Neural progenitor cell (in vitro differentiated cells): ENCODE data around the gene GFOD1. TPM values are rescaled to one million over a fixed set of nuclear protein-coding genes. Genes with fewer than 3 reads are reported as not detected.
A peak's percentile ranks its signal among the peaks of the same experiment; 100 is the strongest.

Experiments
- DNase-seq: peaks from one replicate; pipeline ENCODE4 v3.0.0-alpha.2; 2016; ENCODE audit warnings: low spot score
- H2AFZ ChIP-seq: fragments of 200-600 bp; sonication (generic); replicated peaks from 2 replicates; pipeline ENCODE4 v1.6.1; 2016; ENCODE audit warnings: antibody characterized with exemption
- H3F3A ChIP-seq: fragments of 200-600 bp; sonication (generic); 2 replicates; pipeline ENCODE4 v1.6.1; 2016; ENCODE audit warnings: antibody characterized with exemption, low read depth
- H3K27ac ChIP-seq: fragments of 200-600 bp; sonication (generic); 2 replicates; pipeline ENCODE4 v1.5.1; 2016; ENCODE audit warnings: mild to moderate bottlenecking
- H3K27me3 ChIP-seq: fragments of 200-600 bp; sonication (generic); 2 replicates; pipeline ENCODE4 v1.6.1; 2016; ENCODE audit warnings: mild to moderate bottlenecking, moderate library complexity
- H3K36me3 ChIP-seq: fragments of 200-600 bp; sonication (generic); 2 replicates; pipeline ENCODE4 v1.5.1; 2016
- H3K4me1 ChIP-seq: fragments of 200-600 bp; sonication (generic); 2 replicates; pipeline ENCODE4 v1.6.1; 2016; ENCODE audit warnings: mixed run types
- H3K4me2 ChIP-seq: fragments of 200-600 bp; sonication (generic); 2 replicates; pipeline ENCODE4 v1.6.1; 2016
- H3K4me3 ChIP-seq: fragments of 200-600 bp; sonication (generic); 2 replicates; pipeline ENCODE4 v1.5.1; 2016
- H3K79me2 ChIP-seq: fragments of 200-600 bp; sonication (generic); 2 replicates; pipeline ENCODE4 v1.6.1; 2016; ENCODE audit warnings: low read depth
- H3K9ac ChIP-seq: fragments of 200-600 bp; sonication (generic); 2 replicates; pipeline ENCODE4 v1.6.1; 2016
- H3K9me3 ChIP-seq: fragments of 200-600 bp; sonication (generic); 2 replicates; pipeline ENCODE4 v1.5.1; 2016; ENCODE audit warnings: low read depth
- H4K20me1 ChIP-seq: fragments of 200-600 bp; sonication (generic); 2 replicates; pipeline ENCODE4 v1.6.1; 2016; ENCODE audit warnings: low read depth
- H3K27ac Mint-ChIP-seq: 3 replicates; pipeline ENCODE4 v1.8.0; 2021; ENCODE audit warnings: mixed read lengths
- H3K27me3 Mint-ChIP-seq: 2 replicates; pipeline ENCODE4 v1.8.0; 2022; ENCODE audit warnings: low read depth, mild to moderate bottlenecking, inconsistent platforms, moderate library complexity, mixed read lengths; ENCODE audit not compliant: insufficient read depth
- H3K36me3 Mint-ChIP-seq: 3 replicates; pipeline ENCODE4 v1.8.0; 2021; ENCODE audit warnings: mixed read lengths
- H3K4me1 Mint-ChIP-seq: 3 replicates; pipeline ENCODE4 v1.8.0; 2021; ENCODE audit warnings: mixed read lengths
- H3K4me3 Mint-ChIP-seq: 3 replicates; pipeline ENCODE4 v1.8.0; 2021; ENCODE audit warnings: mild to moderate bottlenecking, moderate library complexity, mixed read lengths
- H3K9me3 Mint-ChIP-seq: 3 replicates; pipeline ENCODE4 v1.8.0; 2020; ENCODE audit warnings: mixed read lengths
- EZH2 ChIP-seq: fragments of 200-600 bp; sonication (generic); IDR thresholded peaks from 2 replicates; pipeline ENCODE4 v1.6.1; 2017; ENCODE audit warnings: antibody characterized with exemption, mild to moderate bottlenecking, moderate library complexity
- EZH2phosphoT487 ChIP-seq: fragments of 200-600 bp; sonication (generic); IDR thresholded peaks from 2 replicates; pipeline ENCODE4 v1.6.1; 2017; ENCODE audit warnings: antibody characterized with exemption
- total RNA-seq: library from RNA; depleted of rRNA; stranded (reverse); fragments of >200 nt; gene quantifications from 2 replicates; pipeline ENCODE4 v1.2.3, GENCODE V29; 2015; ENCODE audit warnings: low replicate concordance
- TF ChIP-seq, protein P1 (sequence below): fragments of 200-600 bp; sonication (generic); IDR thresholded peaks from 2 replicates; pipeline ENCODE4 v1.5.1; 2017; ENCODE audit warnings: antibody characterized with exemption, mild to moderate bottlenecking

Gene GFOD1
- total RNA-seq, 1 donor from 2014 or later, result 1.8 TPM

DNA sequence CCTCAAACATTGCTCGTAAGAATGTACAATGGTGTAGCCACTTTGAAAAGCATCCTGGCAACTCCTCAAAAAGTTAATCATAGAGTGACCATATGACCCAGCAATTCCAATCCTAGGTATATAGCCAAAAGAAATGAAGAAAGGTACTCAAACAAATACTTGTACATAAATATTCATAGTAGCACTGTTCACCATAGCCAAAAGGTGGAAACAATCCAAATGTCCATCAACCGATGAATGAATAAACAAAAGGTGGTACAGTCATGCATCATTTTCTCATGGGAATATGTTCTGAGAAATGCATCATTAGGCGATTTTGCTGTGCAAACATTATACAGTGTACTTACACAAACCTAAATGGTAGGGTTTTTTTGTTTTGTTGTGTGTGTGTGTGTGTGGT is 84.7 kb downstream of the GFOD1 start:
- Histone ChIP-seq H3K36me3 (no peaks in the 10 kb centered on the region), H2AFZ (no peak overlapping the region), H3K4me3 (no peak overlapping the region), H3F3A (no peaks in the 10 kb centered on the region), H3K4me1 (peaks cover 10% of the 10 kb centered on the region), H3K27ac (no peak overlapping the region), H3K79me2 (no peaks in the 10 kb centered on the region), H3K9ac (no peak overlapping the region), H4K20me1 (no peaks in the 10 kb centered on the region), H3K9me3 (no peaks in the 10 kb centered on the region), H3K27me3 (no peaks in the 10 kb centered on the region), H3K4me2 (no peak overlapping the region)
- no peak overlapping the region for H3K4me3 Mint-ChIP-seq
- peaks cover 2% of the 10 kb centered on the region for H3K27me3 Mint-ChIP-seq
- no peaks in the 10 kb centered on the region for H3K36me3 Mint-ChIP-seq
- H3K9me3 Mint-ChIP-seq, result no peaks in the 10 kb centered on the region
- no peak for DNase-seq
- TF ChIP-seq EZH2phosphoT487 (no peak), EZH2 (no peak)
- TF ChIP-seq, protein P1, sequence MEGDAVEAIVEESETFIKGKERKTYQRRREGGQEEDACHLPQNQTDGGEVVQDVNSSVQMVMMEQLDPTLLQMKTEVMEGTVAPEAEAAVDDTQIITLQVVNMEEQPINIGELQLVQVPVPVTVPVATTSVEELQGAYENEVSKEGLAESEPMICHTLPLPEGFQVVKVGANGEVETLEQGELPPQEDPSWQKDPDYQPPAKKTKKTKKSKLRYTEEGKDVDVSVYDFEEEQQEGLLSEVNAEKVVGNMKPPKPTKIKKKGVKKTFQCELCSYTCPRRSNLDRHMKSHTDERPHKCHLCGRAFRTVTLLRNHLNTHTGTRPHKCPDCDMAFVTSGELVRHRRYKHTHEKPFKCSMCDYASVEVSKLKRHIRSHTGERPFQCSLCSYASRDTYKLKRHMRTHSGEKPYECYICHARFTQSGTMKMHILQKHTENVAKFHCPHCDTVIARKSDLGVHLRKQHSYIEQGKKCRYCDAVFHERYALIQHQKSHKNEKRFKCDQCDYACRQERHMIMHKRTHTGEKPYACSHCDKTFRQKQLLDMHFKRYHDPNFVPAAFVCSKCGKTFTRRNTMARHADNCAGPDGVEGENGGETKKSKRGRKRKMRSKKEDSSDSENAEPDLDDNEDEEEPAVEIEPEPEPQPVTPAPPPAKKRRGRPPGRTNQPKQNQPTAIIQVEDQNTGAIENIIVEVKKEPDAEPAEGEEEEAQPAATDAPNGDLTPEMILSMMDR, result no peak
- H3K27ac Mint-ChIP-seq, result no peak overlapping the region
- peaks cover 9% of the 10 kb centered on the region for H3K4me1 Mint-ChIP-seq

DNA sequence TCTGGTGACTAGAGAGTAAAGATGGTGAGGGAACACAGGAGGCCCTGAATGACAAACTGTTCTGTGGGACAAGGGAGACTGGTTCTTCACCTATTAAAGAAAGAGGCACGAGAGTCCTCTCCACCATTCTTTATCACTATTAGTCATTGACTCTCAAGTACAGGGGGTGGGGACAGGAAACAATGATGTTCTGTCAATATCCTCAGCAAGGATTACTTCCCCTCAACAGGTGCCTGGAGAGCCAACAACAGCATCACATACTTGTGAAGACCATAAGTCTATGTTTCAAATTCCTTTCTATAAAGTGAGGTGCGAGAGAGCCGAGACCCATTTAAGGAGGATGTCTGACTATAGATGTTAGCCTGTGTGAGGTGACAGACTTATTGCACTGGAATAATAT is 86.6 kb downstream of the GFOD1 start:
- H3K27ac Mint-ChIP-seq, result no peak overlapping the region
- H3K36me3 Mint-ChIP-seq, result no peaks in the 10 kb centered on the region
- no peaks in the 10 kb centered on the region for H3K9me3 Mint-ChIP-seq

DNA sequence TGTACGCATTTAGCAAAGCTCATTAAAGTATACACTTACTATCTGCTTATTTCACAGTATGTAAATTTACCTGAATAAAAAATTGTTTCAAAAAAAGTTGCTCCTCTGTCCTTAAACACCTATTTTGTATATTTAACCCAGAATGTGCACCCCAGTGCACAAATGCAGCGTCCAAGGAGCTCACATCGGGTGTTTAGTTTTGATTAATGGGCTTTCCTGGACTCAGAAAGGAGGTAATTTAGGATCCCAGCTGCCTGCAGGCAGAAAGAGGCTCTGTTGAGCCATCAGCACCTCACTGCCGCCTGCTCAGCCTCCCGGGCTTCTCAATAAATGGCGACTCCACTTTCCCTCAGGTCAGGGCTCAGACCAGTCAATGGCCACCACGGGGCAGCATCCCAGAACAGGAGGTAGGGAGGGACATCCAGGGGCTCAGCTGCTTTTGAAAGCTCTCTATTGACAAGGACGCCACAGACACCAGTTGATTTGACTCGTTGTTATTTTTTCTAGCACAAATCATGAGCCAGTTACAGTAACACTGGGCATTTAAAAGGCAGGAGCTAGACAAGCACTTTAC is 88.9 kb downstream of the GFOD1 start:
- Histone ChIP-seq H3F3A (no peaks in the 10 kb centered on the region), H3K9me3 (no peaks in the 10 kb centered on the region), H3K9ac (no peak overlapping the region), H3K27me3 (no peaks in the 10 kb centered on the region), H3K4me1 (peaks cover 10% of the 10 kb centered on the region), H2AFZ (peak overlapping the region; percentile 60), H3K4me3 (no peak overlapping the region), H3K27ac (no peak overlapping the region), H3K4me2 (peak overlapping the region; percentile 2), H4K20me1 (no peaks in the 10 kb centered on the region), H3K79me2 (no peaks in the 10 kb centered on the region), H3K36me3 (no peaks in the 10 kb centered on the region)
- TF ChIP-seq EZH2, result no peak
- TF ChIP-seq, protein P1, result peak; percentile 36
- TF ChIP-seq EZH2phosphoT487, result no peak
- Mint-ChIP-seq H3K9me3 (no peaks in the 10 kb centered on the region), H3K27ac (no peak overlapping the region), H3K4me1 (peaks cover 20% of the 10 kb centered on the region), H3K4me3 (no peak overlapping the region), H3K36me3 (no peaks in the 10 kb centered on the region), H3K27me3 (peaks cover 2% of the 10 kb centered on the region)
- peak; percentile 80 for DNase-seq

More for the DNA sequence above, 86.6 kb downstream of the GFOD1 start:
- no peaks in the 10 kb centered on the region for H3K9me3 ChIP-seq
- no peak overlapping the region for H3K27ac ChIP-seq
- peaks cover 2% of the 10 kb centered on the region for H3K27me3 Mint-ChIP-seq
- no peak overlapping the region for H3K4me3 Mint-ChIP-seq
- H3F3A ChIP-seq, result no peaks in the 10 kb centered on the region
- no peak overlapping the region for H3K4me2 ChIP-seq
- H4K20me1 ChIP-seq, result no peaks in the 10 kb centered on the region
- H3K27me3 ChIP-seq, result no peaks in the 10 kb centered on the region
- no peak overlapping the region for H3K9ac ChIP-seq
- no peak overlapping the region for H3K4me3 ChIP-seq
- peaks cover 10% of the 10 kb centered on the region for H3K4me1 ChIP-seq
- no peak overlapping the region for H2AFZ ChIP-seq
- TF ChIP-seq EZH2 (no peak), EZH2phosphoT487 (no peak)
- no peak for DNase-seq
- H3K79me2 ChIP-seq, result no peaks in the 10 kb centered on the region
- peaks cover 18% of the 10 kb centered on the region for H3K4me1 Mint-ChIP-seq
- H3K36me3 ChIP-seq, result no peaks in the 10 kb centered on the region

DNA sequence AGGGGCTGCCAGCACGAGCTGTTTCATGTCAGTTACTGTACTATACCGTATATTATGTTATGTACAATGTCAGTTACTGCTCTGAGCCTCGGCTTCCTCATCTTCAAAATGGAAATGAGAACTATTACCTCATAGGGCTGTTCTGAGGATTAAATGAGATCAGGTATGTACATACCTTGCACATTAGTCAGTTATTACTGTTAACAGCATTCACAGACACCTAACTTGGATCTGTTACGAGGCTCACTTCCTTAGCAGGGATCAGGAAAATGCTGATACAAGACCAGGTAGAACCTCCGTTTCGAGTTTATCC is 89.4 kb downstream of the GFOD1 start:
- no peak overlapping the region for H3K27ac Mint-ChIP-seq
- Histone ChIP-seq H3K4me2 (peak overlapping the region; percentile 2), H3K9me3 (no peaks in the 10 kb centered on the region)

More for the DNA sequence above, 89.4 kb downstream of the GFOD1 start:
- no peak overlapping the region for H3K27ac ChIP-seq
- H3F3A ChIP-seq, result no peaks in the 10 kb centered on the region
- no peak overlapping the region for H3K9ac ChIP-seq
- no peak overlapping the region for H2AFZ ChIP-seq
- no peaks in the 10 kb centered on the region for H4K20me1 ChIP-seq
- H3K4me3 ChIP-seq, result no peak overlapping the region
- Mint-ChIP-seq H3K36me3 (no peaks in the 10 kb centered on the region), H3K4me1 (peaks cover 20% of the 10 kb centered on the region), H3K4me3 (no peak overlapping the region), H3K27me3 (peaks cover 2% of the 10 kb centered on the region), H3K9me3 (no peaks in the 10 kb centered on the region)
- no peak for DNase-seq
- no peaks in the 10 kb centered on the region for H3K36me3 ChIP-seq
- no peaks in the 10 kb centered on the region for H3K79me2 ChIP-seq
- no peaks in the 10 kb centered on the region for H3K27me3 ChIP-seq
- peaks cover 10% of the 10 kb centered on the region for H3K4me1 ChIP-seq
- TF ChIP-seq EZH2, result no peak
- TF ChIP-seq, protein P1, result no peak
- no peak for TF ChIP-seq EZH2phosphoT487
